ENCODE data around the gene PARVB. TPM values are rescaled to one million over a fixed set of nuclear protein-coding genes. Genes with fewer than 3 reads are reported as not detected.

The PARVB gene
- total RNA-seq, 1 experiment from 2014 or later, result 37.9 TPM

DNA sequence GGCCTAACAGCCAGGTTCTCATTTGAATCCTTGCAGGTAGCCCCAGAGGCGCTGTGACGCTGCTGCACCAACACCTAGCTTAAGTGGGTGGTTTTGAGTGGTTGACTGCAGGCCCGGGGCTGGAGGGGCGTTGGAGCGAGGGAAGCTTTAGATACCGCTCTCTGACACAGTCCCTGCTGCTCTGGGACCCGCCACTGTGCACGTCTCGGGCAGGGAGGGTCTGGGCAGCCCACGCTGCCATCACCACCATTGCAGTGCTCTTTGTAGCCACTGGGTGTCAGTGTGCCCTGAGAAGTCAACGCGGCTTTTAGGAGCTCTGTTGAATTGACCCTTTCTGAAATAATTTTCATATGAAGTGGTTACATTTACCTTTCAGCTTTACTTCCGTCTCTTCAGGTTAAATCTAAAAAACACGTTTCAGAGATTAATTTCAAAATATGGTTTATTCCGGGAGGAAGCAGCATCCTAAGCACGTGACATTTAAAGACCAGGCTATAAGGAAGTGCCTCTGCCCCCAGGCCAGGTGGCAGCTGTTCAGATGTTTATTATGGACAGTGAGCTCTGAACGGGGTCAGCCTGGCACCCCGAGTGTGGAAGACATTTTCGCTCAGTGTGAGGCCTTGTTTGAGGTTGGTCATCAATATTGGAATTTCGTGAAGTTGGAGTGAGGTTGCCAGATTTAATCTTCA is 30.9 kb upstream of the PARVB start:
- H3K36me3 ChIP-seq (replicated peaks; ENCODE audit: control insufficient read depth, insufficient read depth, low read length), result peaks cover 22% of the 10 kb centered on the region
- no peaks in the 10 kb centered on the region for H3K27me3 ChIP-seq (ENCODE audit: control insufficient read depth, insufficient read depth, low read length)
- no peak overlapping the region for H3K4me3 ChIP-seq (ENCODE audit: insufficient read depth, low read depth, low read length)
- peak; percentile 94 for DNase-seq

DNA sequence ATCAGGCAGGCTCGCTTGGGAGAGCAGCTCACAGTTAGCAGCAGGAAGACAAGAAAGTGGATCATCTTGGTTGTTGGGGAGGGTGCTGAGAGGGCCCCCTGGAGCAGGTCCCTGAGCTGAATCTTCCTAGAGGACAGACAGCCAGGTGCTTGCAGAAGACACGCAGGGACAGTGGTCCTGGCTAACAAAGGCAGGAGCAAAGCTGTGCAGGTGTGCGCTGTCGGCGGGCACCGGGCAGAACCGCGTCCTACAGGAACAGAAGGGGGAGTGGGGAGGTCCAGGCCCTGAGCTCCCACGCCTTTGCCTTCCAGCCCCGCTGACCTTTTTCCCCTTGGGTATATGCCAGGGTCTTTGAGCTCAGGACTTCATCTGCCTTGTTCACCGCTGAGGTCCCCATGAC is 30.1 kb upstream of the PARVB start:
- H3K27me3 ChIP-seq (ENCODE audit: control insufficient read depth, insufficient read depth, low read length), result no peaks in the 10 kb centered on the region
- H3K4me3 ChIP-seq (ENCODE audit: insufficient read depth, low read depth, low read length), result no peak overlapping the region
- peaks cover 25% of the 10 kb centered on the region for H3K36me3 ChIP-seq (replicated peaks; ENCODE audit: control insufficient read depth, insufficient read depth, low read length)
- no peak for DNase-seq

DNA sequence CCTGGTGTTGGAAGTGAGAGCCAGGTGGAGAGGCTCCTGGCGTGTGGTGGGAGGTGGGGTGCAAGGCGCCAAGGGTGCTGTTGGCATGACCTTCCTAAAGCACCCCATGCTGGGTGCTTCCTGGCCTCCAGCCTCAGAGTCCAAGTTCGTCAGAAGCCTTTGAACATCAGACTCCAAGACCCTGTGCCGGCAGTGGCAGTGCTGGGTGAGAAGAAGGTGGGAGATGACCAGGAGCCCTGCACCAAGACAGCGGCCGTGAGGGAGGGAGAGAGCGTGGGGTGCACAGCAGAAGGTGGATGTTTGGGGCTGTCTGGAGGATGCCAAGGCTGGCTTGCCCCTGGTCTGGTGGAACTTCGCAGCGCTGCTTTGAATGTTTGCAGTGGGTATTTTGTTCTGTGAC is 29.7 kb upstream of the PARVB start:
- H3K36me3 ChIP-seq (replicated peaks; ENCODE audit: control insufficient read depth, insufficient read depth, low read length), result peaks cover 25% of the 10 kb centered on the region
- no peaks in the 10 kb centered on the region for H3K27me3 ChIP-seq (ENCODE audit: control insufficient read depth, insufficient read depth, low read length)
- no peak for DNase-seq
- H3K4me3 ChIP-seq (ENCODE audit: insufficient read depth, low read depth, low read length), result no peak overlapping the region

DNA sequence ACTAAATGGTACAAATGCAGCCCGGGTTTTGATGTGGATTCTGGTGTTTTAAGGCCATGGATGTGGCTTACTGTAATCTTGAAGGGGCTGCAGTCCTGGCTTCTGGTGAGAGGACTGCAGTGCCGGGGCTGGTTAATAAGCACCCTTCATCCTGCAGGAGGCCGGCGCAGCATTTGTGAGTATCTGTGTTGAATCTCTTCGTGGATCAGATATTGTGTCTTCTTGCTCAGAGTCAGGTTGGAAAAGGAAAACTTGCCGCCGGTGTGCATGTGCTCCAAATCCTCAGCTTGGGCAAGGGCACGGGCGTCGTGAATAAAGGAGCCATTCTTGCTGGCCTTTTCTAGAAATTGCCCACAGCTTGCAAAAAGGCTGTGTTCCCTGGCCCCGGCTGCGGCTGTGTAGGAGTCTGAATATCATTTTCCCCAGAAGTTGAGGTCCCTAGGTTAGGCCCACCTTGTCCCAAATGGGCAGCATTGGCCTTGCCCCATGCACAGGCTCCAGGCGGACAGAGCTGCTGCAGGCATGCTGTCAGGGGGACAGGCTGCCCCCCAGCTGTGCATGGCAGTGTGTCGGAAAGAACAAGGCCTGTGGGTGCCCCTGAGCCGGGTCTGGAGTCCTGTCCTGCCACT is 28.9 kb upstream of the PARVB start:
- Histone ChIP-seq H3K4me3 (ENCODE audit: insufficient read depth, low read depth, low read length) (no peak overlapping the region), H3K36me3 (replicated peaks; ENCODE audit: control insufficient read depth, insufficient read depth, low read length) (peaks cover 21% of the 10 kb centered on the region), H3K27me3 (ENCODE audit: control insufficient read depth, insufficient read depth, low read length) (no peaks in the 10 kb centered on the region)
- no peak for DNase-seq

DNA sequence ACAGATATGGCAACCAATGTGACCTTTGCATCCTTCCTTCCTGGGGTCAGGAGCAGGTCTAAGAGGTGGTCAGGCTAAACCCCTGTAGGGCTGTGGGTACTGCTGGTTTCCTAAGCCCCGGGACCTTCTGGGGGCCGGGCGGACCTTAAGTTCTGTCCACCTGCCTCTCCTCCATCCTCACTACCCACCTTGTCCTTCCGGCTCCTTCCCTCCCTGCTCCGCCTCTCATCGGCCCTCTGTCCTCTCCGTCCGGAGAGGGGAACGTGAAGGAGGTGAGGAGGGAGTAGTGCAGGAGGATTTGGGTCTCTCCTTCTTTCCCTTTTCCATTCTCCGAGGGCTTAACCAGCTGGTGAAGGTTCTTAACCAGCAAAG is 28.3 kb upstream of the PARVB start:
- H3K27me3 ChIP-seq (ENCODE audit: control insufficient read depth, insufficient read depth, low read length), result no peaks in the 10 kb centered on the region
- DNase-seq, result no peak
- H3K4me3 ChIP-seq (ENCODE audit: insufficient read depth, low read depth, low read length), result no peak overlapping the region
- peaks cover 19% of the 10 kb centered on the region for H3K36me3 ChIP-seq (replicated peaks; ENCODE audit: control insufficient read depth, insufficient read depth, low read length)

DNA sequence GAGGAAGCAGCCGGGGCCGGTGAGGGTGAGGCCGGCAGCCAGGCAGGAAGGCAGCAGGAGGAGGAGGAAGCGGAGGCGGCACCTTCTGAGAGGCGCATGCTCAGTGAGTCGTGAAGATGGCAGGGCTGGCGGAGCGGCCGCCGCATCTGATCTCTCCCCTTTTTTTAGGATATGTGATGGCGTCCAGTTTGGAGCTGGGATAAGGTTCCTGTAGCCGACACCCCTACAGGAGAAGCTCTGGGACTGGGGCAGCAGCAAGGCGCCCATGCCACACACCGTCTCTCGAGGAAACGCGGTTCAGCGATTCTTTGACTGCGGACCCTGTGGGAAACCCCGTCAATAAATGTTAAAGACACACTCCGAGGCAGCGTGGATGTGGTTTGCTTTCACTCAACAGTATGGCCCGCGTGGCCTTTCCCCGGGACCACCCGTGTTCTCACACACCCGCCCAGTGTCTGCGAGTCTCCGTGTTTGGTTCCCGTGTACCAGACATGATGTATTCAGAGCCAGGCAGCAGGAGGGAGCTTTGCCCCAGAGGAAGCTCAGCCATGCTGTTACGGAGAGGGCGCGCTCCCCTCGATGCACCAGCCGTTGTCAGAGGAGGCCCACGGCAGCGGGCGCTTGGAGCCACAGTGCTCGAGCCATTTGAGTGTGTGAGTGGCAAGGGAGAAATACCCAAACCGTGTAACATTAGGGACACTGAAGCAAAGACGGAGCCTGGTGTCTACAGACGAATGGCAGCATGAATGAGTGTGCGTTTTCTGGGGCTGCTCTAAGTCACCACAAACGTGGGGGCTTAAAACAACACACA is 27.7 kb upstream of the PARVB start:
- DNase-seq, result no peak
- Histone ChIP-seq H3K36me3 (replicated peaks; ENCODE audit: control insufficient read depth, insufficient read depth, low read length) (peaks cover 19% of the 10 kb centered on the region), H3K4me3 (ENCODE audit: insufficient read depth, low read depth, low read length) (no peak overlapping the region), H3K27me3 (ENCODE audit: control insufficient read depth, insufficient read depth, low read length) (no peaks in the 10 kb centered on the region)

DNA sequence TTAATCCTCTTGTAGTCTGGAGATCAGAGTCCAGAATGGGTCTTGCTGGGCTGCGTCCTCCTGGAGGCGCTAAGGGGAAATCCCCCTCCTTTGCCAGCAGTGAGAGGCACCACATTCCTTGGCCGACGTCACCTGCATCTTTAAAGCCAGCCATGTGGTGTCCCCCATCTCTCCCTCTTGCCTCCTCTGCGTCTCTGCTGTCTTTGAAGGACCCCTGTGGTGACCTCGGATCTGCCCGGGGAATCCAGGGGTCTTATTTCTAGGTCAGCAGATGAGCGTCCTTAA is 27.2 kb upstream of the PARVB start:
- H3K36me3 ChIP-seq (replicated peaks; ENCODE audit: control insufficient read depth, insufficient read depth, low read length), result peaks cover 18% of the 10 kb centered on the region
- peak; percentile 88 for DNase-seq
- no peaks in the 10 kb centered on the region for H3K27me3 ChIP-seq (ENCODE audit: control insufficient read depth, insufficient read depth, low read length)
- no peak overlapping the region for H3K4me3 ChIP-seq (ENCODE audit: insufficient read depth, low read depth, low read length)

DNA sequence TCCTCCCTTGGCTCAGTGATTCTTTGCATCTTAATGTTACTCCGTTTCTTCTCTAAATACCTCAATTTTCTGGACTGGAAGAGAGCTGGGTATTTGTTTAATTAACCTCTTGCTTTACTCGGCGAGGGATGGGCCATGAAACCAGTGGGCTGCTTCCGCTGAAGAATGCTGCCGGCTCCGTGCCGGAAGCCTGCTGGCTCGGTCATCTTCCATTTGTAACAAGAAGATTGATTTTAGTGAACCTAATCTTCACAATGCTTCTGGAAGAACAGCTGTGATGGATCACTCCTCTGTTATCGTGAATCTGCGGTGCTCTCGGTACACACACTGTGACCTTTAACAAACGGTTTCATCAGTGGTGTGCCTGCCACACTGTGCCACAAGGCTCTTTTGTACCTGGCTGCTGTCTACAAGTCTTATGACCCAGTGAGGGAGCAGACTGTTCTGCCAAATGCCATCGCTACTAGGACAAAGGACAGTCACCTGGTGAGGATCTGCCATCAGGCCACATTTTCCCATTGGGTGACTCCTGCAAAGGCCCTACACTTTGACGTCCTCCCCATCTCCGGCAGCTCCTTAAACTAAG is 25.3 kb upstream of the PARVB start:
- Histone ChIP-seq H3K27me3 (ENCODE audit: control insufficient read depth, insufficient read depth, low read length) (no peaks in the 10 kb centered on the region), H3K4me3 (ENCODE audit: insufficient read depth, low read depth, low read length) (no peak overlapping the region), H3K36me3 (replicated peaks; ENCODE audit: control insufficient read depth, insufficient read depth, low read length) (peaks cover 15% of the 10 kb centered on the region)
- DNase-seq, result no peak

DNA sequence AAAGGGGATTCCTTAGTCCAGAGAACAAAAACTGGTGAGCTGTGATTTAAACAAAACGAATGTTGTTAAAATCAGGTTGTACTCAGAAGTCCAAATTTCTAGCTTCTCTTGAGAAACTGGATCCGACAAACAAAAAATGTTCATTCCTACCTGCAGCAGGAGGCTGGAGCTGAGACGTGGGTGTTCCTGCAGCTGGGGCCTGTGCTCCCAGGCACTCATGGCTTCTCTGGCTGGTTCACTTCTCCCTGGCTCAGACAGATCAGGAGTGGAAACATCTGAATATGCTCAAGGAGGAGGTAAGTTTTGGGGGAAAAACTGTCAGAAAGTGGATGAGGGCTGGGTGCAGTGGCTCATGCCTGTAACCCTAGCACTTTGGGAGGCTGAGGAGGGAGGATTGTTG is 24.7 kb upstream of the PARVB start:
- DNase-seq, result no peak
- Histone ChIP-seq H3K36me3 (replicated peaks; ENCODE audit: control insufficient read depth, insufficient read depth, low read length) (peaks cover 9% of the 10 kb centered on the region), H3K4me3 (ENCODE audit: insufficient read depth, low read depth, low read length) (no peak overlapping the region), H3K27me3 (ENCODE audit: control insufficient read depth, insufficient read depth, low read length) (no peaks in the 10 kb centered on the region)

DNA sequence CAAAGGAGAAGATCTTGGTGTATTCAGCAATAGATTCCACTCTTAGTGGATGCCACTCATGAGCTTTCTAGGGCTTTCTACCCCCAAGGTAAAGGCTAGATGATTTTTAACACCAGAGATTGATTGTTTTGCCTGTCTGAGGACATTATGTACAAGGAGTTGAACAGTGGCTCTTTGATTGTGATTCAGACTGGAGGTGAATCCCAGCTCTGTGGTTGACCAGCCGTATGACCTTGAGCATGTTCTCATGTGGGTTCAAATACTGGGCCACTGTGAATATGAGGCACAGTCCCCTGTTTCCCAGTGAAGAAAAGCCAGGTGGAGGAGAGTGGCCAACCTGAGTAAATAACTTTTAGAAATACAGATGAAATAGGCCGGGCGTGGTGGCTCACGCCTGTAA is 24.0 kb upstream of the PARVB start:
- Histone ChIP-seq H3K4me3 (ENCODE audit: insufficient read depth, low read depth, low read length) (no peak overlapping the region), H3K36me3 (replicated peaks; ENCODE audit: control insufficient read depth, insufficient read depth, low read length) (peaks cover 6% of the 10 kb centered on the region), H3K27me3 (ENCODE audit: control insufficient read depth, insufficient read depth, low read length) (no peaks in the 10 kb centered on the region)
- no peak for DNase-seq

DNA sequence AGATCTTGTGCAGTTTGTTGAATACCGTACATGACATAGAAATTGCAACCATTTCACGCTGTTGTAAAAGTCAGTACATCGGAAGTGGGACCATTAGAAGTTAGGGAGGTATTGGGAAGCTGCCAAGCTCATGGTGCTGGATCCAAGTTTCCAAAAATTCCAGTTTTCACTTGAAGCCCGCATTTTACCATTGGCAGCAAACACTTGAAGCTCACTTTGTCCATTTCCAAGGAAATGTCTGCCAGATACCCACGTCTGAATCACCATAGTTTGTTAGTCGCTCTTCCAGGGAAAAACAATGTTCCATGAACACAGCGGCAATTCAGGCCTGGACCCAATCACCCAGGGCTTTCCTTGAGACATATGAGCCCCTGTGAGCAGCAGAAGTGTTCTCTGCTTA is 22.6 kb upstream of the PARVB start:
- Histone ChIP-seq H3K4me3 (ENCODE audit: insufficient read depth, low read depth, low read length) (no peak overlapping the region), H3K27me3 (ENCODE audit: control insufficient read depth, insufficient read depth, low read length) (no peaks in the 10 kb centered on the region), H3K36me3 (replicated peaks; ENCODE audit: control insufficient read depth, insufficient read depth, low read length) (peaks cover 6% of the 10 kb centered on the region)
- no peak for DNase-seq

DNA sequence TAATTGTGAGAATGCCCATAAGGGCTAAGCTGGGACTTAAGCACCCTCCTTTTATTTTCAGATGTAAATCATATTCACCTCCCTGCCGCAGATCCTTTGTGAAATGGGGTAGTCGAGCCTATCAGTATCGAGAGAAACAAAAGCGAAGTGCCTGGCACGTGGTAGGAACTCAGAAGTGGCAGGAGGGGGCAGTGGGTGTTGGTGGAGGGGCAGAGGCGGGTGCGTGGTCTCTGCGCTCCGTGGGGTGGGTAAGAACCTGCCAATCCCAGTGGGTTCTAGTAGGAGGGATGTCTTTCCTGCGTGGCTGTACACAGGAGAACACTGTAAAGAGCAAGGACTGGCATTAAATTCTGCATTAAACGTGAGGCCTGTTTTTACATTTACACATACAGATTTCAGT is 21.8 kb upstream of the PARVB start:
- H3K36me3 ChIP-seq (replicated peaks; ENCODE audit: control insufficient read depth, insufficient read depth, low read length), result peaks cover 5% of the 10 kb centered on the region
- H3K4me3 ChIP-seq (ENCODE audit: insufficient read depth, low read depth, low read length), result no peak overlapping the region
- H3K27me3 ChIP-seq (ENCODE audit: control insufficient read depth, insufficient read depth, low read length), result no peaks in the 10 kb centered on the region
- no peak for DNase-seq

DNA sequence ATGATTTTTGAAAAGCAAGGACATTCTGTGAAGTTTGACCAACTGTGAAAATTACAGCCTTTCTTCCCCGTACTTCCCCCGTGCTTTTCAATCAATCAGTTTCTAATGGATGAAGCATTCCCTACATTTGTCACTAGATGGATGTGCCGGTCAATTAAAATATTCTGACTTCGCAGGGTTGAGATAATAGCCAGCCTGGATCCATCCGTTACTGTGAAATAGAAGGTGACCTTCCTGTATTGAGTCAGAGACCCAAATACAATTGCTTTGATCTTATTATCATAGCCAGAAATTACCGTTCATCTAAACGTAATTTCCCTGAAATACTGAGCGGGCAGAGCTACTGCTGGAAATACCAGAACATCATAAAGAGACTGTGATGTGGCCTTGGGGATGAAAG is 21.1 kb upstream of the PARVB start:
- H3K36me3 ChIP-seq (replicated peaks; ENCODE audit: control insufficient read depth, insufficient read depth, low read length), result peaks cover 5% of the 10 kb centered on the region
- no peak for DNase-seq
- H3K4me3 ChIP-seq (ENCODE audit: insufficient read depth, low read depth, low read length), result no peak overlapping the region

DNA sequence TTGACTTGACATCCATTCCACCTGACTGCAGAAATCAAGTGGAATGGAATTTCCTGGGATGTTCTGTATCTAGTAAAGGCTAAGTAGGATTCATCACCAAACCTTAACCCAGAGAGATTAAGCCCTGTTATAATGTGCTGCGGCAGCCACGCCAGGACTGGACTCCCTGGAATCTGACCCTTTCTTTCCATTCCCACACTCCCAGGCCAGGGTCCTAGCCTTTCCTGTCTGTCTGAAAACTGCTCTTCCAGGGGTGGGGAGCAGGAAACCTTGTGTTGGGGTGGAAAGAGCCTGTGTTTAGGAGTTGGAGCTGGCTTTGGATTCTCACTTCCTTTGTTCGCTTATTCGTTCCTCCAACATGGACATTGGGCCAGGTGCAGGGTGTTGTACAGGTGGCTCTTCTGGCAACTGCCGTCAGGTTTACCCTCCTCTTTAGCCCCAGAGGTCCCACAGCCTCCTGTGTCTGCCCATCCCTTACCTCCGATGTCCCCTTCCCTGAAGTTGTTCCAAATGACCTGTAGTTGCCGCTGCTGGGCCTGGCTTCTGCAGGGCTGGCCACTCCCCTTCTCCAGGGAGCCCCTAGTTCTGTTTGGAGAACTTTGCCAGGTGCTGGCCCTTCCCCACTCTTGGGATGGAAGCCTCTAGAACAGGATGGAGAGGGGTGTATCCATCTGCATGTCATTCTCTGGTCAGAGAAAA is 20.5 kb upstream of the PARVB start:
- peak; percentile 87 for DNase-seq
- H3K36me3 ChIP-seq (replicated peaks; ENCODE audit: control insufficient read depth, insufficient read depth, low read length), result peaks cover 1% of the 10 kb centered on the region

More for the DNA sequence above, 21.1 kb upstream of the PARVB start:
- H3K27me3 ChIP-seq (ENCODE audit: control insufficient read depth, insufficient read depth, low read length), result no peaks in the 10 kb centered on the region

More for the DNA sequence above, 20.5 kb upstream of the PARVB start:
- H3K4me3 ChIP-seq (ENCODE audit: insufficient read depth, low read depth, low read length), result no peak overlapping the region
- no peaks in the 10 kb centered on the region for H3K27me3 ChIP-seq (ENCODE audit: control insufficient read depth, insufficient read depth, low read length)

Data from H7 (cell line).